HTERT RPE-1 (cell line): ENCODE measurements around the gene ADORA1.

ENCODE experiments used
- in situ Hi-C: fragments of 300-500 bp; cut with MboI; formaldehyde crosslinking; loops from 4 replicates; pipeline ENCODE4 v1.14.3; 2020; ENCODE audit warnings: low sequenced_read_pairs

The ADORA1 gene

DNA sequence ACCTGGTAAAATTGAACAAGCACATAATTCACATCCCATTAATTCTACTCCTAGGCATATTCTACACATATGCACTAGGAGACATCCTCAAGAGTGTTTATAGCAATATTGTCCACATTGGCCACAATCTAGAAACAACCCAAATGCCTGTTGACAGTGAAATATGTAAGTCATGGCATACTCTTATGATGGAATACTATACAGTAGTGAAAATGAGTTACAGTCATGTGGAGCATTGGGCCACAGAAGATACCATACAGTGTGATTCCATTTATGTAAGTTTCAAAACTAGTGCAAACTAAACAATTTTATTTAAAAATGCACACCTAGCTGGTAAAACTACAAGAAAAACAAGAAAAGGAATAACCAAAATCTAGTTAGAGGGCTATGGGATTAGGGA lies 82.8 kb downstream of the ADORA1 start:
- in situ Hi-C loops = no loop called here

GRCh38 chr1:203210988-203211387 lies 83.5 kb downstream of the ADORA1 start:
- in situ Hi-C loops = no loop called here

DNA sequence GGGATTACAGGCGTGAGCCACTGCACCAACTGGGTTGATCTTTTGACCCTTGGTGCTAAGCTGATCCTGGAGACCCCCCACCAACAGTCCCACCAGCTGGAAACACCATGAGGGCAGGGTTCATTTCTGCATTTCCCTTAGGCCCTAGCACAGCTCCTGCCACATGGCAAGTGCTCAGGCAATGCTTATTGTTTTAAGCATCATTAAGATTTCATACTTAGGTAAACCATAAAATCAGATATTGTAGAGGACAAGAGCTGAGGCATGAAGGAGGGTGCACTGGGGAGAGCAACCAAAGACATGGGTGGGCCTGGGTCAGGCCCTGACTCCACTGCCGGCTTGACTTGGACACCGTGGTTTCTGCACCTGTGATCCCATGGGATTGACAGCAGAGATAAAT lies 84.3 kb downstream of the ADORA1 start:
- in situ Hi-C loops = no loop called here

DNA sequence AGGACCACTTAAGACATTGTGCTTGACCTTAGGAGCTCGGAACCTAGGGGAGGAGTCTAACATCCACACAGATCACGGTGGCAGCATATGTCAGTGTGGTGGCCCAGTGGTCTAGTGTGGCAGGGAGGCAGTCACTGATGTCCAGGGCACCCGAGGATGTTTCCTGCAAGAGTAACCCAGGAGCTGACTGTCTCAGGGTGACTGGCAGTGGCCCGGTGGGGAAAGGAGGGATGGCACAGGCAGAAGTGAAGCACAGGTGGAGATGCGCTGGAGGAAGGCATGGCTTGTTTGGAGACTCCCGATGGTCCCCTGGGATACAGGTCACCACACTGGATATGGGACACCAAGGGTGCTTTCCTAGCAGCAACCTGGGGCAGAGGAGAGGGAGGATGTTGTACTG lies 85.6 kb downstream of the ADORA1 start:
- in situ Hi-C loops = no loop called here

GRCh38 chr1:203214871-203215270 lies 87.3 kb downstream of the ADORA1 start:
- in situ Hi-C loops = no loop called here

- in situ Hi-C loops = no loop called here
Observed at GRCh38 chr1:203215573-203215972, 88.0 kb downstream of the ADORA1 start.

DNA sequence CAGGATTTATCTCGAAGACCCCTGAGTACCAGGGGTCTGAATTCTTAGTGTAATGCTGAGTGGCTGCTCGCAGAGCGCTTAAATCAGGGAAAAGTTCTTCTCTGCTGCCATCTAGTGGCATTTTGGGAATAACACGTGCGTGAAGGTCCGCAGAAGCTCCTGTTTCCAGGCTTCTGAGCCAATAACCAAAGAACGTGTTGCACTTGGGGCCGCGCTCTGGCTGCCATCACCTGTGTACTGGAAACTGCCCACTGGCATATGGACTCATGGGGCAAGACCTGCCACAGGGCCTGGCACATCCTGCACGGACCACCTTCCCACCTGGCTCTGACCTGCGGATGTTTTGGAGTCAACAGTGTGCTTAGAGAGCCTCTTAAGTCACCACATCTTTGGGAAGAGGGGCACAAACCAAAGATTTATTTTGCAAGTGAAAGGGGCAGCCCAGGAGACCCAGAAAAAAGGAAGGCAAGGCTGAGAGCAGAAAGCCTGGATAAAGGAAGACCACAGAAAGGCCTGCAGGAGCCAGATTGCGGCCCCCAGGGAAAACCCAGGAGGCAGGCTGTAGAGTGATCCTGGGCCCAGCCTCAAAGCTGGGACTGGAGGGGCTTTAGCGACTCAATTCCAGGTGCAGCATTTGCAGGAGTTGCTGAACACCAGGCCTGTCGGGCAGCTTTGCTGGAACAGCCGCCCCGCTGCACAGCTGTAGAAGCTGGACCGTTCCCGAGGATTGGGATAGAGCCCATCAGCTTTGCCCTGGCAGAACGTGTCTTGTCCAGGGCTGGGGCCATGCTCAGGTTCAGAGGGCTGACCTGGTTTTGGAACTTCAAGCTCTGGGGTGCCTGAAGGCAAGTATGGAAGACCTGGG lies 89.0 kb downstream of the ADORA1 start:
- in situ Hi-C loops = no loop called here
